ENCODE data around the gene TPRN. TPM values are rescaled to one million over a fixed set of nuclear protein-coding genes. Genes with fewer than 3 reads are reported as not detected.

Gene TPRN
- total and polyA plus RNA-seq, 2 of the 4 experiments (the other 2 are of a cell fraction) = 1.8 to 5.3 TPM

DNA sequence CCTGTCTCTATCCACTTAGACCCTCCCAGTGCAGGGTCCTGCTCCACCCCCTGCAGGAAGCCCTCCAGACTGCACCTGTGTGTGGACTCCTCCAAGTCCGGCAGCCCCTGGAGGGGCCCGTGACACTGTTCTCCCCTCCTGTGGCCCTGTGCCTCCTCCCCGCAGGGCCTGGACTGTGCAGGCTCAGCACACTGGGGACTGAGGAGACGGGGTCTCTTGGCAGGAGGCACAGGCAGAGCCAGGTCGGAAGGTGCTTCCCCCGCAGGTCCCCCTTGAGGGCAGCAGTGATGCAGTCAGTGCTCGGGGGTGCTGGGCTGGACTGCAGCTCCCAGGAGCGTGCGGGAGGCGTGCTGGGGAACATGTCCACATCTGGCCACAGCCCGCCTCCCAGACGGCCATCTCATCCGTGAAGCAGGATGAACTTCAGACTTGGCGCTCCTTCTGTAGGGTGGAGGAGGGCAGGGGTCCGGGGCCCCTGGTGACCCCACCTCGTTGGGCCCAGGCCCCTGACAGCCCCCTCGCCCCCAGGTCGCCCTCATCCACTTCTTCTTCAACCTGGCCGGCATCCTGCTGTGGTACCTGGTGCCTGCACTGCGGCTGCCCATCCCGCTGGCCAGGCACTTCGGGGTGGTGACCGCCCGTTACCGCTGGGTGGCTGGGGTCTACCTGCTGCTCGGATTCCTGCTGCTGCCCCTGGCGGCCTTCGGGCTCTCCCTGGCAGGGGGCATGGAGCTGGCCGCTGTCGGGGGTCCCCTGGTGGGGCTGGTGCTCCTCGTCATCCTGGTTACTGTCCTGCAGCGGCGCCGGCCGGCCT is 35.1 kb upstream of the TPRN start:
- H3K9ac ChIP-seq (ENCODE audit: low read depth, low read length) = no peak overlapping the region
- no peak overlapping the region for H3K14ac ChIP-seq (replicated peaks; ENCODE audit: low read depth, low read length)
- no peak overlapping the region for H2BK20ac ChIP-seq (ENCODE audit: low read depth, low read length)
- H3K4ac ChIP-seq (ENCODE audit: low read depth, low read length) = no peak overlapping the region
- no TSS peak for BruUV-seq (replicated peaks)
- H3K4me3 ChIP-seq (ENCODE audit: insufficient read depth, low read depth, low read length) = no peak overlapping the region
- no peak overlapping the region for H2AFZ ChIP-seq (replicated peaks; ENCODE audit: low read length, poor library complexity)
- no peak overlapping the region for H3K4me2 ChIP-seq (ENCODE audit: low read depth, low read length)
- no peaks in the 10 kb centered on the region for H3K36me3 ChIP-seq (ENCODE audit: control insufficient read depth, insufficient read depth, low read length)
- DNase-seq (no peak), ATAC-seq (ENCODE audit: low read depth) (no peak)
- no peaks in the 10 kb centered on the region for H3K9me1 ChIP-seq (ENCODE audit: insufficient read depth, low read length)
- CTCF ChIA-PET = no interaction called here
- no peak overlapping the region for H4K8ac ChIP-seq (ENCODE audit: low read depth in 2 of 2, low read length in 2 of 2)
- no peak overlapping the region for H4K91ac ChIP-seq (ENCODE audit: insufficient read depth, low read depth, low read length)
- no peak overlapping the region for H2AK5ac ChIP-seq (ENCODE audit: low read depth, low read length)
- no peak overlapping the region for H2BK15ac ChIP-seq (ENCODE audit: low read depth, low read length)
- peaks cover 5% of the 10 kb centered on the region; the same call in 1 of the 2 replicates for H3K4me1 ChIP-seq (ENCODE audit: control insufficient read depth, insufficient read depth, low read length)
- 72% methylated on average over 12 of the region's 35 CpGs; no CpG with 5 or more reads in 1 of the 2 experiments for WGBS, 2 experiments (ENCODE audit: extremely low coverage in 2 of 2, insufficient read length in 1 of 2)
- H3K79me1 ChIP-seq (ENCODE audit: low read depth in 1 of 2, low read length in 2 of 2) = peaks cover 8 to 27% of the 10 kb centered on the region in 2 experiments; a peak in 3 of 4 replicates
- intact Hi-C loops (cut with micrococcal nuclease) = no loop called here
- H3K23ac ChIP-seq (ENCODE audit: low read depth, low read length) = no peak overlapping the region
- no peaks in the 10 kb centered on the region for H3K9me3 ChIP-seq (ENCODE audit: control insufficient read depth, insufficient read depth, low read length)
- H3K18ac ChIP-seq (ENCODE audit: low read depth, low read length) = no peak overlapping the region
- H3K56ac ChIP-seq (ENCODE audit: extremely low read depth, insufficient read depth, low read length) = no peak overlapping the region
- peaks cover 6% of the 10 kb centered on the region; the same call in 1 of the 2 replicates for H4K20me1 ChIP-seq (ENCODE audit: insufficient read depth, low read length)
- POLR2A ChIA-PET (ENCODE audit: unreplicated experiment) = interaction anchor here (0.5 kb wide), 1 partner anchor 21 kb away, joined by 3 read pairs; no protein-coding TSS in a partner anchor
- no peak overlapping the region for H2BK5ac ChIP-seq (ENCODE audit: low read depth, low read length, poor library complexity, severe bottlenecking)
- peak overlapping the region; percentile 89 for H2AK9ac ChIP-seq (replicated peaks; ENCODE audit: low read depth, low read length, poor library complexity)
- H3K27me3 ChIP-seq (ENCODE audit: control insufficient read depth, insufficient read depth, low read length) = 0 out of 2 replicates have a peak, but pooled peaks cover 1% of the 10 kb centered on the region
- H4K5ac ChIP-seq (ENCODE audit: low read depth, low read length) = no peak overlapping the region
- no peak overlapping the region for H3K27ac ChIP-seq (ENCODE audit: insufficient read depth, low read length)
- TF ChIP-seq MAFK (IDR thresholded peaks at IDR 0.05; ENCODE audit: low read depth, low read length) (no peak), MXI1 (IDR thresholded peaks at IDR 0.05; ENCODE audit: borderline replicate concordance, low read depth, low read length) (no peak), MAZ (IDR thresholded peaks at IDR 0.05; ENCODE audit: borderline replicate concordance, low read depth, low read length) (no peak), BHLHE40 (IDR thresholded peaks at IDR 0.05; ENCODE audit: low read depth, low read length) (no peak), POLR2A (IDR thresholded peaks at IDR 0.05; ENCODE audit: low read depth, low read length) (no peak), SMC3 (IDR thresholded peaks at IDR 0.05; ENCODE audit: low read depth, low read length) (no peak), RCOR1 (IDR thresholded peaks at IDR 0.05; ENCODE audit: insufficient replicate concordance, low read length) (no peak), RAD21 (IDR thresholded peaks at IDR 0.05; ENCODE audit: low read length) (no peak), NFE2L2 (IDR thresholded peaks at IDR 0.05; ENCODE audit: low read depth, low read length) (no peak)
- TF ChIP-seq, protein P1, sequence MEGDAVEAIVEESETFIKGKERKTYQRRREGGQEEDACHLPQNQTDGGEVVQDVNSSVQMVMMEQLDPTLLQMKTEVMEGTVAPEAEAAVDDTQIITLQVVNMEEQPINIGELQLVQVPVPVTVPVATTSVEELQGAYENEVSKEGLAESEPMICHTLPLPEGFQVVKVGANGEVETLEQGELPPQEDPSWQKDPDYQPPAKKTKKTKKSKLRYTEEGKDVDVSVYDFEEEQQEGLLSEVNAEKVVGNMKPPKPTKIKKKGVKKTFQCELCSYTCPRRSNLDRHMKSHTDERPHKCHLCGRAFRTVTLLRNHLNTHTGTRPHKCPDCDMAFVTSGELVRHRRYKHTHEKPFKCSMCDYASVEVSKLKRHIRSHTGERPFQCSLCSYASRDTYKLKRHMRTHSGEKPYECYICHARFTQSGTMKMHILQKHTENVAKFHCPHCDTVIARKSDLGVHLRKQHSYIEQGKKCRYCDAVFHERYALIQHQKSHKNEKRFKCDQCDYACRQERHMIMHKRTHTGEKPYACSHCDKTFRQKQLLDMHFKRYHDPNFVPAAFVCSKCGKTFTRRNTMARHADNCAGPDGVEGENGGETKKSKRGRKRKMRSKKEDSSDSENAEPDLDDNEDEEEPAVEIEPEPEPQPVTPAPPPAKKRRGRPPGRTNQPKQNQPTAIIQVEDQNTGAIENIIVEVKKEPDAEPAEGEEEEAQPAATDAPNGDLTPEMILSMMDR (conservative IDR thresholded peaks at IDR 0.05; ENCODE audit: low read depth, low read length) = no peak
- TF ChIP-seq, protein P2, sequence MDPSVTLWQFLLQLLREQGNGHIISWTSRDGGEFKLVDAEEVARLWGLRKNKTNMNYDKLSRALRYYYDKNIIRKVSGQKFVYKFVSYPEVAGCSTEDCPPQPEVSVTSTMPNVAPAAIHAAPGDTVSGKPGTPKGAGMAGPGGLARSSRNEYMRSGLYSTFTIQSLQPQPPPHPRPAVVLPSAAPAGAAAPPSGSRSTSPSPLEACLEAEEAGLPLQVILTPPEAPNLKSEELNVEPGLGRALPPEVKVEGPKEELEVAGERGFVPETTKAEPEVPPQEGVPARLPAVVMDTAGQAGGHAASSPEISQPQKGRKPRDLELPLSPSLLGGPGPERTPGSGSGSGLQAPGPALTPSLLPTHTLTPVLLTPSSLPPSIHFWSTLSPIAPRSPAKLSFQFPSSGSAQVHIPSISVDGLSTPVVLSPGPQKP (IDR thresholded peaks at IDR 0.05; ENCODE audit: borderline replicate concordance, low read depth, low read length) = no peak
- TF ChIP-seq, protein P3, sequence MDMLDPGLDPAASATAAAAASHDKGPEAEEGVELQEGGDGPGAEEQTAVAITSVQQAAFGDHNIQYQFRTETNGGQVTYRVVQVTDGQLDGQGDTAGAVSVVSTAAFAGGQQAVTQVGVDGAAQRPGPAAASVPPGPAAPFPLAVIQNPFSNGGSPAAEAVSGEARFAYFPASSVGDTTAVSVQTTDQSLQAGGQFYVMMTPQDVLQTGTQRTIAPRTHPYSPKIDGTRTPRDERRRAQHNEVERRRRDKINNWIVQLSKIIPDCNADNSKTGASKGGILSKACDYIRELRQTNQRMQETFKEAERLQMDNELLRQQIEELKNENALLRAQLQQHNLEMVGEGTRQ (IDR thresholded peaks at IDR 0.05; ENCODE audit: low read depth, low read length) = no peak
- no peak overlapping the region for H2BK120ac ChIP-seq (ENCODE audit: low read depth, low read length)
- in situ Hi-C loops (cut with MboI; ENCODE audit: low sequenced_read_pairs) = no loop called here
- dilution Hi-C loops (cut with HindIII; ENCODE audit: low sequenced_read_pairs, unreplicated experiment) = no loop called here
